ENCODE measurements around the gene SH2B2.

SH2B2 gene

GRCh38 chr7:102268635-102269034, 18.0 kb upstream of the SH2B2 start:
- no peak for DNase-seq

DNA sequence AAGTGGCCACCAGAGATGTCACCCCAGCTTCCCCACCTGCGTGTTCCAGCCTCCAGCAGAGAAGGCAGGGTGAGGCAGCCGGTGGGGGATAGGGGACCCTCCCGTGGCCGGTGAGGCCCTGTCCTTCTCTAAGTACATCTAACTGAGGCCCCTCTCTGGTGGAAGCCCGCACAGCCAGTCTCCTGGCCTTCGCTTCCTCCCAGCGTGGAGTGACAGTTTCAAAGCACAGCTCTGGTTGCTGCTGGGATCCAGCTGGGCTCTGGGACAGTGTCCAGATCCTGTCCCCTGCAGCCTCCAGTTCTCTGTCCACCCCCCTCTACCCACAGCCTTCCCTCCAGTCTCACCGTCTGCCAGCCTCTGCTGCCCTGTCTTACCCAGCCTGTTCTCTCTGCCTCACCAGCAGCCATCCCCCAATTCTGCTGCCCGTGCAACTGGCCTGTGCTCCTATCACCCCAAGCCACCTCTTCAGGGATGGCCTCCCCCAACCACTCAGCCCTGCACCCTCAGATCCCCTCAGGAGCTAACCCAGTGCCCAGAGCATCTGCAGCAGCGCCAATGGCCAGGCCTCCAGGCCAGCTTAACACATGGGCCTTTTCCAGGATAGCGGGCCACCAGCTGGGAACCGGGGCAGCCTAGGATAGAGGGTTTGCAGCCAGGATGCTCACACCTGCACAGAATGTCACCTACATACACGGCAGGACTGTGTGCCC, 16.3 kb upstream of the SH2B2 start:
- DNase-seq = no peak

DNA sequence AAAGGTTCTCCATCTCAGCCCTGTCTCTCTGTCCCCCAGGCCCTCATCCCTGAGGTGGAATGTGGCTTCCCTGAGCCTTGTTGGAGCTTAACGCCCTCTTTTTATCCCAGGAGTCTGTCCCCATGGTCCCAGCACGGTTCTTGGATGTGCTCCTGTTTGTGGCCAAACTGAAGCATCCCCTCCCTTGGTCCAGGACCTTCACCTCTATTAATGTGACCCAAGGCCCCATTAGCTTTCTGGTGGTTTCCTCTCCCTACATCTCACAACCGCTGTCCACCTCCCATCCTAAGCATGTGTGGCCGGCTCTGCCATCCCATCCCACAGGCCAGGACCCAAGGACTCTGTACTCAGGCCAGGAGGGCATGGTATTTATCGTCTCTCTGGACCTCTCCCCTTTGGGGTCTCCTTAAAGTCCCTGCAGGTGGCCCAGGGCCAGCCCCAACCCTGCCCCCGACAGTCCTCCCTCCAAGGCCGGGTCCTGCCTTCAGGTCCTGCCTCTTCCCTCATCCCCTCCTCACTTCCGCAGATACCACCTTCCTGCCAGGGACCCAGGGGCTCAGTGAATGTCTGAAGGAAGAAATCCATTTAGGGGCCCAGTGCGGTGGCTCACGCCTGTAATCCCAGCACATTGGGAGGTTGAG, 15.4 kb upstream of the SH2B2 start:
- no peak for DNase-seq

DNA sequence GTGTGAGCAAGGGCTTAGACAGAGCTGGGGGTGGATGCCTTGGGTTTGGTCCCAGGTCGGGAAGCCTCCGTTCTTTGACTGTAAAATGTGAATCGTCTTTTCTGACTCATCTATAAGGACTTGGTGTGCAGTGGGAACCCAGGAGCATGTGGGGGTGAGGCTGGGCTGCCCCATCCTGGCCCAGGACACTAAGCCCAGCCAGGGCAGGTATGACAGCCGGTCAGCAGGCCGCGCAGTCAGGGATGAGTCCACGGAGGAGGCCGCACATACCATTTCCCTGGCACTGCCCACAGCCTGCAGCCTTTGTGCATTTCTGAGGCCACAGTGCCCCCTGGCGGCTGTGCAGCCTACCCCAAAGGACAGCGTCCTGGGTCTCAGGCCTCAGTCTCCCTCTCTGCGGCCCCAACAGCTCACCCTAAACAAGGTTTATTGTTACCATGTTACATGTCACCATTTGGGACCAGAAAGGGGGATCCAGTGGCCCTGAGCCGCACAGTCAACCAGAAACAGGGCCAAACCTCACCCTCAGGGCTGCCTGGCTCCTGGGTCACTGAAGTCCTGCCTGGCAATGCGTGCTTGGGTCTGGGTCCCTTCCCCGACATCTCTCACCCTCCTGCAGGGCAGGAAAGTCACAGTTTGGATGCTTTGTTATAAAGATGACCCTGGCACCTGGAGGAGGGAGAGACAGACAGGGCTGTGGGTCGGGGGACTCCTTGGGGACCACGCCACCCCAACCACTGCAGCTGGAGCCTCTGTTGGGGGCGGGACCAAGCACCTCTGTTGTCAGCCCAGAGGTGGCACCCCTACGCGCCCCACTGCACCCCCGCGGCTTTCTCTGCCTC, 14.4 kb upstream of the SH2B2 start:
- DNase-seq = peak; percentile 85

- DNase-seq = no peak
Observed at GRCh38 chr7:102272917-102273748, 13.5 kb upstream of the SH2B2 start.

GRCh38 chr7:102273749-102274712, 12.6 kb upstream of the SH2B2 start:
- peak; percentile 92 for DNase-seq

GRCh38 chr7:102275123-102275703, 11.5 kb upstream of the SH2B2 start:
- DNase-seq = no peak

- DNase-seq = no peak
Observed at GRCh38 chr7:102277901-102278300, 8.8 kb upstream of the SH2B2 start.

DNA sequence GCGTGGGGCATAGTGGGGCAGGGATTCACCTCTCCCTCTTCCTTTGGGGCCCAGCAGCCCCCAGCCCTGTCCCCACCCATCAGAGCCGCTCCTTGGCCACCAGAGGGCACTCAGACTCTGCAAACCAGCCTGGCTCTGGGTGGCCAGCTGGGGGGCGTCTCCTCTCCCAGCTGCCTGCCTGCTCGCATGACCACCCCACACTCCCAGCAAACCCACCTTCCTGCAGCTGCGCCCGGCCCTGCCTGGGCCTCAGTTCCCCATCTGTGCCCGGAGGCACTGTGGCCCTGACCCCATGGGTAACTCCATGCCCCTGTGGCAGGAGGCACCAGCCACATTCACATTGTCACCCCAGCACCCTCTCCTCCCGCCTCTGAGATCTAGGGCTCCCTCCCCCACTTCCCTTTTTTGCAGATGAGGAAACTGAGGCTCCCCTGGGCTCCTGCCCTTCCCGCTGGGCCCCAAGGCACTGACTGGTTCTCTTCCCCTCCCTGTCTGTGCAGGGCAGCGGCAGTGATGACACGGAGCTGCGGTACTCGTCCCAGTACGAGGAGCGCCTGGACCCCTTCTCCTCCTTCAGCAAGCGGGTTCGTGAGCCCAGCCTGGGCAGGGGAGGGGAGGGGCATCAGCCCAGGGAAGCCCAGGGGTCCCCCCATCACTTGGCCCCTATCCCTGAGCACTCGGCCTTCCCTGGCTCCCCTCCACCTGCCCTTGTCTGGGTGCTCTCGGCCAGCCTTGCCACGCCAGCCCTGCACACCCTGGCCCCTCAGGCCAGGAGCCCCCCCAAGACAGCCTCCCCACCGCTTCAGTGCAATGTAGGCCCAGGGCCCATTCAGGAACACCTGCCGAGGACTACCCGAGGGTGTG, 6.9 kb upstream of the SH2B2 start:
- DNase-seq = peak; percentile 88

DNA sequence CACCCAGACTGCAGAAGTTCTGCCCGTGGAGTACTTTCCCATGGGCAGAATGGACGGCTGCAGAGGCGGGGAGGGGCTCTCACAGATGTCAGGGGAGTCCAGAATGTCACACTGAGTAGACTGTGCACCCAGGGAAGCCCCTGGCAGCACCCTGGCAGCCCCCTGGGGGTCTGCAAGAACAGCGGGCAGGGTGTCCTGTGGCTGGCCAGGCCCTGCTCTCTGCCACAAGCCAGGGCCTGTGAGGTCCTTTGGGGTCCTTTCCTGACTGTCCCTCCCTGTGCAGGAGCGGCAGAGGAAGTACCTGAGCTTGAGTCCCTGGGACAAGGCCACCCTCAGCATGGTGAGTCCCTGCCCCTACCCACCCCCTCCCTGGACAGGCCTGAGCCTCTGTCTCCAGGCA, 6.1 kb upstream of the SH2B2 start:
- no peak for DNase-seq

GRCh38 chr7:102281785-102282184, 4.9 kb upstream of the SH2B2 start:
- DNase-seq = no peak

DNA sequence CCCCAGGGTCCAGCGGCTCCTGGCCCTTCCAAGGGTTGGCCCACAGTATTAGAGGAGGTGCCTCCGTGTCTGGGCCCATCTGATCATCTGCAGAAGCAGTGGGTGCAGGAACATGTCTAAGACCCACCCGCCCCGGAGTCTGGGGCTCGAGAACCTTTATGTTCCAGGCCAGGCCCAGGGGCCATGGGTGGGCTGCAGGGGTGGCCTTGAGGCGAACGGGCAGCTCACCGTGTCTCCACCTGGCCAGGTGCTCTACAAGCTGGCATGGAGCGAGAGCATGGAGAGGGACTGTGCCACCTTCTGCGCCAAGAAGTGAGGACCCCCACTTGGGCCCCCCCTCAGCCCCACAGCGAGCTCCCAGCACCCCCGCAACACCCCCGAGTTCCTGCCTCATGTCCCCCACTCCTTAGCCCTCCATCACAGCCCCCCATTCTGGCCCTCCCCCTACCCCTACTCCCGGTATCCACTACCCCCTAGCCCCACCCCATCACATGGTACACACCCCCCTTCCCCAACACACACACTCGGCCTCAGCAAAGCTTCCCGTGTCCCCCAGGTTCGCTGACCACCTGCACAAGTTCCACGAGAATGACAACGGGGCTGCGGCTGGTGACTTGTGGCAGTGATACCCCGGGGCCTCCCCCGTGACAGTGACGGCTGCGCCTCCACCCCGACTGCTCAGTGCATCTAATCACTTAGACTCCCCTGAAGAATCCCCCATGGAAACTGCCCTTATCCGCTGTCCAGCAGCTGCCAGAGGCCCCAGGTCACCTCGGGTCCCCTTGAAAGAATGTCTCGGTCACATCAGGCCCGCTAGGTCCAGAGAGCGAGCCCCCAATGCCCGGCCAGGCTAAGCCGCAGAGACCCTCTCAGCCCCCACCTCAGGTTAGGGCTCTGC, 4.0 kb upstream of the SH2B2 start:
- DNase-seq = no peak

- no peak for DNase-seq
Observed at GRCh38 chr7:102283477-102284189, 3.0 kb upstream of the SH2B2 start.

GRCh38 chr7:102284399-102284798, 2.3 kb upstream of the SH2B2 start:
- DNase-seq = no peak

DNA sequence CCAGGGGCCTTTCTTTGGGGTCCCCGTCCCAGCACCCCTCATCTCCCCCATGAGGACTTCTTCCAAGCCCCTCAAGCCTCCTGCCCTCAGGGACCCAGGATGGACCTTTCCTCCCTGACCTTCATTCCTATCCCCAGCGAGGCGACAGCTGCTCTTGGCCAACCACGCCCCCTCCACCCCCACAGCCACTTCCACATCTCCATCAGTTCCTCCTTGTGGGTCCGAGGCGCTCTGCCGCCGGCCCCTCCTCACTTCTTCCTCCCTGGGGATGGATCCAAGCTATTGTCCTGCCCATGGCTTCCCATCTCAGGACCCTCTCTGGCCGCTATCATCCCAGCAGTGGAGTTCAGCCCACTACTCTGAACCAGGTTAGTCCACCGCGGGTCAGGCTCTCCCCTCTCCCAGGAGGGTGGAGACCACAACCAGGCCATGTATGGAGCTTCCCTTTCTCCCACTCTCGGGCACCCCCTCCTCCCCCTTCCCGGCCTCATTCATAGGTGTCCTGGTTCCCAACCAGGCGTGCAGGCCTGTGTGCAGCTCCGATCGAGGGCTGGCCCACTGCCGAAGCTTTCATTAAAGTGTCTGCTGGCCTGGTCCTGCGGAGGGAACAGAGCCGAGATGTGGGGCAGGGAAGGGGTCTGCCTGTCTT, 1.7 kb upstream of the SH2B2 start:
- DNase-seq = no peak

DNA sequence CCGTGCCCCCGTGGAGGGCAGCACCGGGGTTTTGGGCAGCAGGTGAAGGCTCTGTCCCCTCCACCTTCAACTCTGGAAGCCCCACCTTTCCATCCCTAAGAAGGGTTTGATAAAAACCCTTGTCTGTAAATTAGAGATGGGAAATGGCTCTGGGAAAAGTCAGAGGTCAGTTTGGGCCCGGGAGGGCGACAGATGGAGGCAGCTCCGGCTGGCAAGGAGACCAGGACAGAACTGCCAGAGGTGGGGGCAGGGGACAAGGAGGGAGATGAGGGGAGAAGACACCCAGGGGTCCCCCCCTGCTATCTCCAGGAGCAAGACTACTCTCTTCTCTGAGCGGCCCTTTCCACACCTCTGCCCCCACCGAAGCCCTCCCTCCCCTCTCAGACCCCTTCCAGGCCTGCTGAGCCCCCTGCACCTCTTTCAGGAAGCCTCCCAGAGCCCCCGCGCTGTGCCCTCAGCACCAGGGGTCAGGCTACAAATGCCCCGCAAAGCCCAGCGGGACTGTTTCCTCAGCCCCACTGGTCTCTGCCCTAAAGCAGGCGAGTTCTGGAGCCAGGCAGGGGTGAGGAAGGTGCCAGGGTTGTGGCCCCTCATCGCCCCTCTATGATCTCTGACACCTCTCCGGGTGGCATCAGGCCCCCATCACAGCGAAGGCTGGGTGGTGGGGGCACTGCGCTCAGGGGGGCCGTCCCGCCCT, 980 bp upstream of the SH2B2 start:
- DNase-seq = no peak
